Skeletal muscle satellite cell (primary cell): Measurements from ENCODE around the gene OBSCN.
"Not testable (repeated sequence)": the region's sequence is repeated elsewhere in the genome, so short reads cannot be mapped to it uniquely, and the experiment has no call there.

ENCODE experiments used
- H3K27me3 ChIP-seq: 2 replicates; pipeline ENCODE4 v1.7.0; 2013; ENCODE audit warnings: low read length; ENCODE audit not compliant: control insufficient read depth, insufficient read depth
- H3K36me3 ChIP-seq: 2 replicates; pipeline ENCODE4 v1.7.0; 2013; ENCODE audit warnings: mild to moderate bottlenecking, control low read depth, low read length; ENCODE audit not compliant: insufficient read depth
- H3K4me1 ChIP-seq: 2 replicates; pipeline ENCODE4 v1.7.0; 2013; ENCODE audit warnings: low read length; ENCODE audit not compliant: control insufficient read depth, insufficient read depth
- H3K4me2 ChIP-seq: 2 replicates; pipeline ENCODE4 v1.7.0; 2013; ENCODE audit warnings: mild to moderate bottlenecking, low read length
- H3K4me3 ChIP-seq: 2 replicates; pipeline ENCODE4 v1.7.0; 2013; ENCODE audit warnings: low read length
- H3K9ac ChIP-seq: 2 replicates; pipeline ENCODE4 v1.7.0; 2013; ENCODE audit warnings: mild to moderate bottlenecking, low read depth, low read length, moderate library complexity
- H3K9me3 ChIP-seq: replicated peaks from 2 replicates; pipeline ENCODE4 v1.7.0; 2013; ENCODE audit warnings: mild to moderate bottlenecking, control low read depth, low read length

OBSCN gene

DNA sequence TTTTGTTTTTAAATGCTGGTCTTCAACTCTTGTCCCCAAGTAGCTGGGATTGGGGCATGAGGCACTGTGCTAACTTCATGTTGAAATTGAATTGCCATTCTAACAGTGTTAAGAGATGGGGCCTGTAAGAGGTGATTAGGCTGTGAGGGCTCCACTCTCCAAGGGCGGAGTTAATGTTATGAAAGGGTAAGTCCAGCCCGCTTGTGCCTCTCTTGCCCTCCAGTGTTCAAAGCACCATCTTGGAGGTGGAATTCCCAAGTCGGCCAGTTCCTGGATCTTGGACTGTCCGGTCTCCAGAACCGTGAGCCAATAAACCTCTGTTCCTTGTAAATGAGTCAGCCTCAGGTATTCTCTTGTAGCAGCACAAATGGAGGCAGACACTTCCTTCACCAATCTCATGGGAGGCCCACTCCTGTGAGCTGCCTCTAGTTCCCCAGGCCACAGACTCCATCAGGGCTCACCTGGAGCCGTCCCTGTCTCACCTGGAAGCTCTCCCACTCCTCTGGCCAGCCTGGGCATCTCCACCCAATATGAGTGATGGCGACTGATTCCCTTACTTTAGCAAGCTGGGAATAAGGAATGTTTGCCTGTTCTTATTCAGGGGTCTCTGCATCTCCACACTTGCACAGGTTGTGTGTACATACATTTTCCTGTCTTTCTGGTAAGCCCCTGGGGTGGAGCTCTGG is 26.7 kb upstream of the OBSCN start:
- no peak overlapping the region for H3K9ac ChIP-seq
- no peaks in the 10 kb centered on the region for H3K9me3 ChIP-seq
- no peaks in the 10 kb centered on the region for H3K4me1 ChIP-seq
- no peaks in the 10 kb centered on the region for H3K27me3 ChIP-seq
- H3K4me3 ChIP-seq: no peak overlapping the region
- no peak overlapping the region for H3K4me2 ChIP-seq
- no peaks in the 10 kb centered on the region for H3K36me3 ChIP-seq

GRCh38 chr1:228181645-228182034 is 26.2 kb upstream of the OBSCN start:
- Histone ChIP-seq H3K9me3 (no peaks in the 10 kb centered on the region), H3K4me3 (no peak overlapping the region), H3K27me3 (no peaks in the 10 kb centered on the region), H3K9ac (no peak overlapping the region), H3K36me3 (no peaks in the 10 kb centered on the region), H3K4me1 (no peaks in the 10 kb centered on the region), H3K4me2 (no peak overlapping the region)

DNA sequence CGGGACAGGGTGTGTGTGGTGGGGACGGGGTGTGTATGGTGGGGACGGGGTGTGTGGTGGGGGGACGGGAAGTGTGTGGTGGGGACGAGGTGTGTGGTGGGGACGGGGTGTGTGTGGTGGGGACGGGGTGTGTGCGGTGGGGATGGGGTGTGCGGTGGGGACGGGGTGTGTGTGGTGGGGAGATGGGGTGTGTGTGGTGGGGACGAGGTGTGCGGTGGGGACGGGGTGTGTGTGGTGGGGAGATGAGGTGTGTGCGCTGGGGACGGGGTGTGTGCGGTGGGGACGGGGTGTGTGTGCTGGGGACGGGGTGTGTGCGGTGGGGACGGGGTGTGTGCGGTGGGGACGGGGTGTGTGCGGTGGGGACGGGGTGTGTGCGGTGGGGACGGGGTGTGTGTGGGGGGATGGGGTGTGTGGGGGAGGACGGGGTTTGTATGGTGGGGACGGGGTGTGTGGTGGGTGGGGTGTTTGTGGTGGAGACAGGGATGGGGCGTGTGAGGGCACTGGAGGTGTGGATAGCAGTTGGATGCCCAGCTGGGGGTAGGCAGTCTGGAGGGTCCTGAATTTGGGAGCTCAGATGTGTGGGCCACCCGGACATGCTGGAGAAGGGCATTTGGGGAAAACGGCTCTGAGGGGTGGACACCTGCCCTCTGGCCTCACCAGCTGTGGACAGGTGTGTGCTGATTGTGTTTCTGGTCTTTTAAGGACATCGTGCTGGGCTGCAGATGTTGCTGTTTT is 25.4 kb upstream of the OBSCN start:
- H3K9me3 ChIP-seq: no peaks in the 10 kb centered on the region
- H3K9ac ChIP-seq: no peak overlapping the region
- H3K36me3 ChIP-seq: no peaks in the 10 kb centered on the region
- H3K27me3 ChIP-seq: no peaks in the 10 kb centered on the region
- H3K4me1 ChIP-seq: no peaks in the 10 kb centered on the region
- H3K4me2 ChIP-seq: no peak overlapping the region
- H3K4me3 ChIP-seq: no peak overlapping the region

DNA sequence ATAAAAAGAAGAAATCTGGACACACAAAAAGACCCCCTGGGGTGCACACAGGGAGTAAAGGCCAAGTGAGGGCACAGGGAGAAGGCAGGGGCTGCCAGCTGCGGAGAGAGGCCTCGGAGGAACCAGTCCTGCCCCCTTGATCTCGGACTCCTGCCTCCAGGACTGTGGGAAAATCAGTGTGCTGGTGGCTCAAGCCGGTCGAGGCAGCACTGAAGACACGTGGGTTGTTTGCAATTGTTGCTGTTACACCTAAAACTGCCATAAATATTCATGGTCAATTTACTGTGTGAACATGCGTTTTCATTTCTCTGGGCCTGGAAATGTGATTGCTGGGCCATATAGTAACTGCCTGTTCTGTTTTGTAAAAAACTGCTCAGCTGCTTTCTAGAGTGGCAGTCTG is 23.7 kb upstream of the OBSCN start:
- no peak overlapping the region for H3K9ac ChIP-seq
- H3K4me3 ChIP-seq: no peak overlapping the region
- H3K9me3 ChIP-seq: no peaks in the 10 kb centered on the region

GRCh38 chr1:228185641-228185965 is 22.2 kb upstream of the OBSCN start:
- no peak overlapping the region for H3K4me3 ChIP-seq
- H3K27me3 ChIP-seq: no peaks in the 10 kb centered on the region
- no peaks in the 10 kb centered on the region for H3K36me3 ChIP-seq
- H3K4me2 ChIP-seq: no peak overlapping the region
- H3K9me3 ChIP-seq: no peaks in the 10 kb centered on the region
- no peak overlapping the region for H3K9ac ChIP-seq
- no peaks in the 10 kb centered on the region for H3K4me1 ChIP-seq

More for the DNA sequence above, 23.7 kb upstream of the OBSCN start:
- Histone ChIP-seq H3K36me3 (no peaks in the 10 kb centered on the region), H3K4me2 (no peak overlapping the region), H3K4me1 (no peaks in the 10 kb centered on the region), H3K27me3 (no peaks in the 10 kb centered on the region)

DNA sequence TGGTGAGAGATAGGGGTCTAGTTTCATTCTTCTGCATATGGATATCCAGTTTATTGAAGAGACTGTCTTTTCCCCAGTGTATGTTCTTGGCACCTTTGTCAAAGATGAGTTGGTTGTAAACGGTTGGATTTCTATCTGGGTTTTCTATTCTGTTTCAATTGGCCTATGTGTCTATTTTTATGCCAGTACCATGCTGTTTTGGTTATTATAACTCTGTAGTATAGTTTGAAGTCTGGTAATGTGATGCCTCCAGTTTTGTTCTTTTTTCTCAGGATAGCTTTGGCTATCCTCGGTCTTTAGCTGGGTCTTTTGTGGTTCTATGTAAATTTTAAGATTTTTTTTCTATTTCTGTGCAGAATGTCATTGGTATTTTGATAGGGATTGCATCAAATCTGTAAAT is 19.6 kb upstream of the OBSCN start:
- H3K9me3 ChIP-seq, H3K4me2 ChIP-seq, H3K9ac ChIP-seq, H3K36me3 ChIP-seq, H3K4me3 ChIP-seq, H3K27me3 ChIP-seq, H3K4me1 ChIP-seq: not testable (repeated sequence)

GRCh38 chr1:228190182-228190581 is 17.7 kb upstream of the OBSCN start:
- Histone ChIP-seq H3K4me2 (no peak overlapping the region), H3K36me3 (no peaks in the 10 kb centered on the region), H3K9ac (no peak overlapping the region), H3K9me3 (no peaks in the 10 kb centered on the region), H3K27me3 (no peaks in the 10 kb centered on the region), H3K4me1 (no peaks in the 10 kb centered on the region), H3K4me3 (no peak overlapping the region)

GRCh38 chr1:228190778-228191177 is 17.1 kb upstream of the OBSCN start:
- Histone ChIP-seq H3K9ac (no peak overlapping the region), H3K4me1 (no peaks in the 10 kb centered on the region), H3K27me3 (no peaks in the 10 kb centered on the region), H3K4me3 (no peak overlapping the region), H3K4me2 (no peak overlapping the region), H3K36me3 (no peaks in the 10 kb centered on the region), H3K9me3 (no peaks in the 10 kb centered on the region)

GRCh38 chr1:228194436-228194835 is 13.4 kb upstream of the OBSCN start:
- H3K4me2 ChIP-seq: no peak overlapping the region
- H3K4me3 ChIP-seq: no peak overlapping the region
- H3K4me1 ChIP-seq: no peaks in the 10 kb centered on the region
- no peaks in the 10 kb centered on the region for H3K27me3 ChIP-seq
- H3K36me3 ChIP-seq: no peaks in the 10 kb centered on the region
- peaks cover 9% of the 10 kb centered on the region for H3K9me3 ChIP-seq
- H3K9ac ChIP-seq: no peak overlapping the region

- no peak overlapping the region for H3K4me3 ChIP-seq
- H3K27me3 ChIP-seq: no peaks in the 10 kb centered on the region
- no peak overlapping the region for H3K4me2 ChIP-seq
- peaks cover 14% of the 10 kb centered on the region for H3K9me3 ChIP-seq
- no peak overlapping the region for H3K9ac ChIP-seq
- H3K4me1 ChIP-seq: no peaks in the 10 kb centered on the region
- no peaks in the 10 kb centered on the region for H3K36me3 ChIP-seq
Observed at GRCh38 chr1:228194921-228195812, 12.7 kb upstream of the OBSCN start.

DNA sequence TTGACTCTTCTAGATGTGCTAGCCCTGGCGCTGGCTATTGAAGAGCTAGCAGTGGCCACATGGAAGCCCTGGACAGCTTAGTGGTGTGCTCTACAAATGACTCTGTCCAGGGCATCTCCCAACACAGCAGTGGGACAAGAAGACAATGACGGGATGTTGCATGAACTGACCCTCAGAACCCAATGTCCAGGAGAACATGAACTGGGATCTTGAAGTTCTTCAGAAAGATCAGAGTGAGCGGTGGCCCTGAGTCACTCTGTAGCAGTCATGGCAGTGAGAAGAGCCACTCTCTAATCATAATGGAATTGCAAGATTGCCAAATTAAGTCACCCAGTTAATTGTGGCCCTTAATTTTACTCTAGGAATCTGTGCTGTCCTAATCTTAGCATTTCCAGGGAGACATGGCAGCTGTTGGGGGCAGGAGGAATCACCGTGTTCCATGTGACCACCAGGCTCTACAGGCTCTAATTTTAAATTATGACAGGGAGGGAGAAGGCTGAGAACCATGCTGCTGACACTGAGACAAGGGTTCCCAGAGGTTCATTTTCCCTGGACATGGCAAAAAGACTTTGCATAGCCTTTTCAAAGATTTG is 10.2 kb upstream of the OBSCN start:
- Histone ChIP-seq H3K36me3 (no peaks in the 10 kb centered on the region), H3K4me3 (no peak overlapping the region), H3K27me3 (no peaks in the 10 kb centered on the region), H3K4me1 (no peaks in the 10 kb centered on the region), H3K4me2 (no peak overlapping the region), H3K9ac (no peak overlapping the region), H3K9me3 (peaks cover 14% of the 10 kb centered on the region)
